Activated gamma-delta T cell (primary cell): Measurements from ENCODE around the gene MAGT1.
A peak's percentile ranks its signal among the peaks of the same experiment; 100 is the strongest.
"Not testable (repeated sequence)": the region's sequence is repeated elsewhere in the genome, so short reads cannot be mapped to it uniquely, and the experiment has no call there.

ENCODE experiments used
- DNase-seq: peaks from one replicate; lab custom pipeline; 2025; lab: John Stamatoyannopoulos, UW
- total RNA-seq, 2 donors: gene quantifications; one replicate each; lab custom pipeline; 2026; lab: John Stamatoyannopoulos, UW

Gene MAGT1
- total RNA-seq: 83.3 to 97.5 reads per million in 2 donors

- DNase-seq: peak; percentile 63
Measured at GRCh38 chrX:77894921-77895886, at the start of gene MAGT1. TSS of gene MAGT1 (minus strand) at chrX:77895435. CDS start at chrX:77895410, 25 bp downstream.

DNA sequence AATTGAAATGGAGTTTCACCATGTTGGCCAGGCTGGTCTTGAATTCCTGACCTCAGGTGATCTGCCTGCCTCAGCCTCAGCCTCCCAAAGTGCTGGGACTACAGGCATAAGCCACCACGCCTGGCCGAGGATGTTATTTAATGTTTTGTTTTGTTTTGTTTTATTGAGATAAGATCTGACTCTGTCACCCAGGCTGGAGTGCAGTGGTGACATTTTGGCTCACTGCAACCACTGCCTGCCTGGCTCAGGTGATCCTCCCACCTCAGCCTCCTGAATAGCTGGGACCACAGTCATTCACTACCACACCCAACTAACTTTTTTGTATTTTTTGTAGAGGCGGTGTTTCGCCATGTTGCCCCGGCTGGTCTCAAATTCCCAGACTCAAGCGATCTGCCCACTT lies 49.8 kb upstream of the MAGT1 start:
- DNase-seq: not testable (repeated sequence)

DNA sequence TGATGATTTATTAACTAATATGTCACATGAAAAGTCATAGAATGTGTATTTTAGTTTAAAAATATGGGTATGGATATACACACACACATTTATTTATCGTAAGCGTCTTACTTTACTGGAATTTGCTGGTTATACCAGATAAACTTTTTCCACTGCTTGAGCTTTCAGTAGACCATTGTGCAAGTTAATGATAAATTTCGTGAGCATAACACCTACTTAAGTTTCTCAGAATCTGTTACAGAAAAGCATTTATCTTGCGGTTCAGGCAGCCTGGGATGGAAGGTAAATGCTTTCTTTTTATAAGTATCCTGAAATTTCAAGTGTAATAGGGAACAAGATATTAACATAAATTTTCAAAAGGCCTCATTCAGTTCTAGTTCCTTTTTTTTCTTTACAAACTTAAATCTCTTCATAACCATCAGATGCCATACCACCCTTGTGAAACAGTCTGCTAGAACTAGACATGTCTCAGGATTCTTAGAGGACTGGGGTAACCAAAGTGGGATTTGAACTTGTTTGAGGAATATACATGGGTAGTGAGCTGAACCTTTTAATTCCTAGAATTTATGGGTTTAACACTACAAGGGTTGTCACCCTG lies 42.9 kb upstream of the MAGT1 start:
- no peak for DNase-seq

DNA sequence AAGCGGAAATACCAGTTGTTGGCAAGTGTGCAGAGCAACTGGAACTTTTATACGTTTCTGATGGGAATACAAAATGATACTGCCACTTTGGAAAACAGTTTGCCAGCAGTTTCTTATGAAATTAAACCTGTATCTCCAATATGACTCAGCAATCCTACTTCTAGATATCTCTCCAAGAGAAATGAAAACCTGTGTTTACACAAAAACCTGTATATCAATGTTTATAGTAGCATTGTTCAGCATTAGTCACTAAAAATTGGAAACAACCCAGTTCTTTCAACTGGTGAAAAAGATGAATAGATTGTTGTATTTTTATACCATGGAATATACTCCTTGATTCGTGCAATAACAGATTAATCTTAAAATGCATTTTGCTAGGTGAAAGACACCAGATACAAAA lies 42.1 kb upstream of the MAGT1 start:
- DNase-seq: no peak

DNA sequence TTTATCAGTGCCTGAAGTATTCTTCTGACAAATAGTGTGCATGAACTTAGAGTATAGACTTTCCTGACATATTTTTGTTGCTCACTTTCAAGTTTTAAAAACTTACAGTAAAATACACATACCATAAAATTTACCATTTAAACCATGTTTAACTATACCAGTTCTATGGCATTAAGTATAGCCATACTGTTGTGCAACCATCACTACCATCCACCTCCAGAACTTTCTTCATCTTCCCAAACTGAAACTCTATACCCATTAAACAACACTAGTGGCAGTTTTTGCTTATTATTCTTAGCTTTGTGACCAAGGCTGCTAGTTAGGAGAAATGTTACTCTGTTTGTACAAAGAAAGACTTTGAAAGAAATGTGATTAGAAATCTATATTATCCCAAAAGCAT lies 41.1 kb upstream of the MAGT1 start:
- no peak for DNase-seq

DNA sequence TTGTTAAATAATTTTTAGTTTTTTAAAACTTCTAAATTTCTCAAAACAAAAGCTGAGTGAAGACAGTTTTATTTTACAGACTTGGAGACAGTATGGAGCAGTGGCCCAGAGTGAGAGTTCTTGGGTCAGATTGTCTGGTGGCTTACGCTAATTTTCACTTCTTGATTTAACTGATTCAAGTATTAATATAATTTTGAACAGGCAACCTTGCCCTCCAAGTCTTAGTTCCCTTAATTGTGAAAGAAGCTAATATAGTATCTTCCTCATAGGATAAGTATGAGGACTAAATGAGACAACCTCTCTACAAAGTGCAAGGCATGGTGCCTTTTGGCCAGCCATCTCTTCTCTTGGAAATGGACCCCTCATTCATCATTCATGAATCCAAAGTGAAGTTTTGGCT lies 40.7 kb upstream of the MAGT1 start:
- no peak for DNase-seq

DNA sequence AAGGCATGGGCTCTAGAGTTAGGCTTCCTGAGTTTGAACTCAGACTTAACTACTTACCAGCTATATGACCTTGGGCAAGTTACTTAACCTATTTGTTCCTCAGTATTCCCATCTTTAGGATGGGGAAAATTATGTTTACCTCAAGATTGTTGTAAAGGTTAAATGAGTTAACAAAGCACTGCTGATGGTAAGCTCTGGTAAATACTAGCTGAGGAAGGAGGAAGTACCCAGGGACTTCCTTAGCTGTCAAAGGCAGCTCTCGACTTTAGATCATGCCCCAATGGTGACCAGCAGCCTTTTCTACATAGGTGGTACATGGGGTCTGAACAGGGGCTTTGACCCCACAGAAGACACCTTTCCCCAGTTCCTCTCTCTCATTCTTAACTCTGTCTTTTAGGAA lies 35.3 kb upstream of the MAGT1 start:
- DNase-seq: no peak

DNA sequence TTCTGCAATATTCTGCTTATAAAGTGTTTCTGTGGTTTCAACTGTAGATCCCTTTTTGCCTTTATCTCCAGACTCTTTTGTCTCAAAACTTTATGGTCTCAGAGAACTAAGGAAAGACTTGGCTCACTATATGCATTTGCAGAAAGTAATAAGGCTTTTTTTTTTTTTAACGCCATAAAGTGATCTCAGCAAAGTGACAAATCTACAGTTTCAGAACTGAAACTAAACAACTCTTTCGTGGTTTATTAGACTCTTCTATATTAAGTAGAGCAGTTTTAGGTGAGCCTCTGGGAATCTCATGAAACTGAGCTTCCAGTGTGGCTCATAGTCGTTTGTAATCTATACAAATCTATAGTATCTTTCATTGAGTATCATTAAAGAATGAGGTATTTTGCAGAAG lies 30.5 kb upstream of the MAGT1 start:
- DNase-seq: no peak

DNA sequence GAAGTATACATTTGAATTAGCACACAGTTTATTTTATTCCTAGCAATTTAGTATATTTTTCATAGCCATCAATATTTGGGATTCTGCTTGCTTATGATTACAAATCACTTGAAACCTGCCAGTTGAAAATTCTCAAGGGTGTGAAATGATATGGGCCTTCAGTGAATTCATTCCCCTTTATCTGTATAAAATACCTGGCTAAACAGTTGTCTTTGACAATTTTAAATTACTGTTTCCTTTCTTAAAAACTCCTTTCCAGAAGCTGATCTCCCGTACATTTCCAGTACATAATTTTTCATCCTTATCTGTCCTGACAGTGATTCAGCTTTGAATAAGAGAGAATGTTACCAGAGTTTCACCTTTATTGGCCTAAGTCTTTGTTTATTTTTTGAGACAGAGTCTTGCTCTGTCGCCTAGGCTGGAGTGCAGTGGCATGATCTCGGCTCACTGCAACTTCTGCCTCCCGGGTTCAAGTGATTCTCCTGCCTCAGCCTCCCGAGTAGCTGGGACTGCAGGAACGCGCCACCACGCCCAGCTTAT lies 29.2 kb upstream of the MAGT1 start:
- no peak for DNase-seq

DNA sequence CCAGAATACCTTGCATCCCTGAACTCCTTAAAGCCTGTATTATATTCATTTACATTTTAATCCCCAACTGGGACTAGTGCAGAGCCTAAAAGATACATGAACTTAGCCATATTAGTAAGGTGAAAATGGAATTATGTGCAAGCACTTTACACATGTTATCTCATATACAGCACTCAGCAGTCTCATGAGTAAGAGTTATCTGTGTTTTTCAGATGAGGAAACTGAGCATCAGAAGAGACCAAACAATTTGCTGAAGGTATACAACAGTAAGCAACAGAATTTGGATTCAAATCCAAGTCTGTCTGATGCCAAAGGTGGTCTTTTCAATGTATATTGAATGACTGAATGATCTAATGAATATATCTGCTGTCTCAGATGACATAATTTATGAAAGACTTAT lies 27.6 kb upstream of the MAGT1 start:
- DNase-seq: no peak

DNA sequence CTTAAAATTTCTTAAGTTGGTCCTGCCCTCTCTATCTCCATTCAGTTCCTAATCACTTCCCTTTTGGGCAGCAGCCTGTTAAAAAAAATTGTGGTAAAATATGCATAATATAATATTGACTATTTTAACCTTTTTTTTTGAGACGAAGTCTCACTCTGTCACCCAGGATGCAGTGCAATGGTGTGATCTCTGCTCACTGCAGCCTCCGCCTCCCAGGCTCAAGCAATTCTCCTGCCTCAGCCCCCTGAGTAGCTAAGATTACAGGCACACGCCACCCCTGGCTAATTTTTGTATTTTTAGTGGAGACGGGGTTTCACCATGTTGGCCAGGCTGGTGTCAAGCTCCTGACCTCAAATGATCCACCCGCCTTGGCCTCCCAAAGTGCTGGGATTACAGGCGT lies 24.1 kb upstream of the MAGT1 start:
- DNase-seq: not testable (repeated sequence)

DNA sequence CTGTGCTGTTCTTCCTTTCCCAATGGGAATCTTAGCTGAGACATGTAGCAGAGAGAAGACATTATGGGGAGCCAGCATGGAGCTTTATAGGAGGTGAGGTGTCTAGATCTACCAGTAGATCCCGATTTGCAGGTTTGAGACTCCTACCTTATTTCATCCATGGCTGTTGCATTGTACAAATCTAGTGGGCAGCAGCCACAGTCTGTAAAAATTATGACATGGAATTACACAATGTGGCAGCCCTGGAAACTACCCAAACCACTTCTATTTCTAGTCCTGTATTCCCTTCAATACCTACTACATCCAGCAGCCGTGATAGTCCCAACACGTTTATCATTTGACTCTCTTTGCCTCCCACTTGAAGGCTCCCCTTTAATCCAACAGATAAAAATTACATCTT lies 23.3 kb upstream of the MAGT1 start:
- DNase-seq: no peak

GRCh38 chrX:77917294-77917933 lies 22.2 kb upstream of the MAGT1 start:
- no peak for DNase-seq

- peak; percentile 84 for DNase-seq
Measured at GRCh38 chrX:77910108-77910840, 15.0 kb upstream of the MAGT1 start, which contains the start of gene ATP7A. TSS of gene ATP7A (plus strand) at chrX:77910693. CDS start at chrX:77971642, 60,949 bp downstream.

- no peak for DNase-seq
Measured at GRCh38 chrX:77901506-77901905, 6.3 kb upstream of the MAGT1 start.

- no peak for DNase-seq
Measured at GRCh38 chrX:77900688-77901087, 5.5 kb upstream of the MAGT1 start.

GRCh38 chrX:77899081-77899828 lies 4.0 kb upstream of the MAGT1 start, which contains the start of gene COX7B:
TSS of gene COX7B (plus strand) at chrX:77899468. CDS start at chrX:77899554, 86 bp downstream.
- DNase-seq: no peak

GRCh38 chrX:77893713-77894112 lies 1.5 kb downstream of the MAGT1 start:
- no peak for DNase-seq

- DNase-seq: no peak
Measured at GRCh38 chrX:77892887-77893286, 2.3 kb downstream of the MAGT1 start.

- DNase-seq: not testable (repeated sequence)
Measured at GRCh38 chrX:77881418-77881817, 13.8 kb downstream of the MAGT1 start.

DNA sequence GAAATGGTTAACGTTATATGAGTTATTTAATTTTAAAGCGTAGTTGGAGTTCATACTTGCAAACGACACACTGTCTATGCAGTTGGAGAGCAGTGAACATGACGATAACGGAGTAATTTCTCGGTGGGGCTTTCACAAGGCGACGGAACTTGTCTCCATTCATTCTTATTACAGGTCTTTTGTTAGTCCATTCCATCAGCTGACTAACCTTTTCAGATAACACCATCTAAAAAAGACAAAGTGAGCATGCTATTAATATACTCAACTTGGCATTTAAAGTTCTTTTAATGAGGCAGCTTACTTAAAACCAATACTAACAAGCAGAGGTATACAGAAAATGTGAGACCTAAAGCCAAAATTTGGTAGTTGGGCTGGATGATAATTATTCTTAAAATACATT lies 19.9 kb downstream of the MAGT1 start:
- no peak for DNase-seq
